Uterus (tissue), 4 donors: ENCODE measurements around the gene PCED1B. TPM values are rescaled to one million over a fixed set of nuclear protein-coding genes. Genes with fewer than 3 reads are reported as not detected.

Experiments used
- DNase-seq, 2 donors: peaks; one replicate each; pipeline ENCODE4 v3.0.0-alpha.2; 2019 to 2020
- H3K27ac ChIP-seq, 2 donors: fragments of 200-600 bp; sonication (generic); 1 replicate in 1 of 2; 2 replicates in 1 of 2; pipeline ENCODE4 v1.5.1; 2016 to 2018
- H3K27me3 ChIP-seq, 2 donors: fragments of 200-600 bp; sonication (generic); one replicate each; pipeline ENCODE4 v1.5.1; 2018 to 2019; ENCODE audit warnings: control low read depth in 1 of 2
- H3K36me3 ChIP-seq, 2 donors: fragments of 200-600 bp; sonication (generic); one replicate each; pipeline ENCODE4 v1.5.1; 2019; ENCODE audit warnings: control low read depth in 1 of 2
- H3K4me1 ChIP-seq, 2 donors: fragments of 200-600 bp; sonication (generic); one replicate each; pipeline ENCODE4 v1.5.1; 2018 to 2019; ENCODE audit warnings: control low read depth in 1 of 2
- H3K4me3 ChIP-seq, 2 donors: fragments of 200-600 bp; sonication (generic); 1 replicate in 1 of 2; 2 replicates in 1 of 2; pipeline ENCODE4 v1.5.1; 2018 to 2019; ENCODE audit warnings: mild to moderate bottlenecking in 1 of 2
- H3K9me3 ChIP-seq, 2 donors: fragments of 200-600 bp; sonication (generic); one replicate each; pipeline ENCODE4 v1.5.1; 2019; ENCODE audit warnings: control low read depth in 1 of 2
- POLR2A ChIP-seq, 2 donors: fragments of 450-650 bp; IDR thresholded peaks; one replicate each; pipeline ENCODE4 v1.6.1; 2016; ENCODE audit warnings: antibody characterized with exemption in 2 of 2, mild to moderate bottlenecking in 1 of 2, moderate library complexity in 1 of 2
- intact Hi-C: fragments of 100-400 bp; cut with DNase I; formaldehyde crosslinking; loops from one replicate; pipeline ENCODE4 v1.15.1; 2023; ENCODE audit warnings: low total_unique reads
- microRNA-seq: library from miRNA; unstranded; fragments of <30 nt; microRNA quantifications from one replicate; pipeline ENCODE4, GENCODE V29; 2016; ENCODE audit warnings: borderline microRNAs expressed, borderline replicate concordance
- small RNA-seq: library from RNA; depleted of rRNA; stranded (forward); fragments of <200 nt; gene quantifications from one replicate; pipeline ENCODE3, GENCODE V24; 2016
- total RNA-seq, 4 donors: library from RNA; depleted of rRNA in 3 of 4; stranded (reverse); fragments of >200 nt in 3 of 4; gene quantifications; one replicate each; pipeline versions ENCODE4 v1.1.0 to v1.2.4, GENCODE V29; 2014 to 2023
- TF ChIP-seq, protein P1 (sequence below), 4 experiments: fragments of 200-600 bp in 2 of 4; fragments of 450-650 bp in 2 of 4; sonication (generic) in 2 of 4; IDR thresholded peaks; one replicate each; pipeline ENCODE4 v1.5.1; 2016 to 2019; ENCODE audit warnings: antibody characterized with exemption in 4 of 4, mild to moderate bottlenecking in 2 of 4, moderate library complexity in 1 of 4
- donor health status: DM: yes; HTN: yes; CAD: no.

The PCED1B gene
- total RNA-seq, 4 donors from 2014 or later = 1.0 to 46.6 (median 13.0) TPM

DNA sequence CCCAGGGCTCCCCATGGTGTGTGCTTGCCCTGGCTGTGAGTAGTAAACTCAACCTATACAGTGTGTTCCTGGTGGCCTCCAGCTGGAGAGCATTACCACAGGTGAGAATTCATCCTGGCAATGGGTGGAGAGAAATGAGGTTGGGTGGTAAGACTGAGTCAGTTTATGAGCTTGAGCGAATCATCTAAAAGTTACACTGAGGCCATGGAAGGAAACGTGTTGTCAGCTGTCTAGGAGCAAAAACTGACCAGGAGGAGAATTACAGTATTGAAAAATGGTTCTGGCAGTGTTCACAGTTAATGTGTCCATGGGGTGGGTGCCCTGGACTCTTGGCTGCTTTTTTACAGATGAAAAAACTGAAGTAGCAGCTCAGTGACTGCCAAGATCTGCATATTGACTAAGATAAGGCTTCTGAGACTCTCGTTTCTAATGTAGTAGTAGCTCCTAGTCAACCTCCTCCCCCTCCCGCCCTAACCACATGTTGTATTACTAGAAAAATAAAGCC, 202.3 kb downstream of the PCED1B start:
- DNase-seq = no peak
- Histone ChIP-seq H3K4me1 (peaks cover 0 to 2% of the 10 kb centered on the region in 2 donors), H3K27me3 (no peaks in the 10 kb centered on the region), H3K36me3 (no peaks in the 10 kb centered on the region), H3K27ac (no peak overlapping the region), H3K4me3 (no peak overlapping the region), H3K9me3 (no peaks in the 10 kb centered on the region)
- intact Hi-C loops = no loop called here
- no peak for TF ChIP-seq POLR2A (IDR thresholded peaks at IDR 0.05)
- TF ChIP-seq, protein P1, sequence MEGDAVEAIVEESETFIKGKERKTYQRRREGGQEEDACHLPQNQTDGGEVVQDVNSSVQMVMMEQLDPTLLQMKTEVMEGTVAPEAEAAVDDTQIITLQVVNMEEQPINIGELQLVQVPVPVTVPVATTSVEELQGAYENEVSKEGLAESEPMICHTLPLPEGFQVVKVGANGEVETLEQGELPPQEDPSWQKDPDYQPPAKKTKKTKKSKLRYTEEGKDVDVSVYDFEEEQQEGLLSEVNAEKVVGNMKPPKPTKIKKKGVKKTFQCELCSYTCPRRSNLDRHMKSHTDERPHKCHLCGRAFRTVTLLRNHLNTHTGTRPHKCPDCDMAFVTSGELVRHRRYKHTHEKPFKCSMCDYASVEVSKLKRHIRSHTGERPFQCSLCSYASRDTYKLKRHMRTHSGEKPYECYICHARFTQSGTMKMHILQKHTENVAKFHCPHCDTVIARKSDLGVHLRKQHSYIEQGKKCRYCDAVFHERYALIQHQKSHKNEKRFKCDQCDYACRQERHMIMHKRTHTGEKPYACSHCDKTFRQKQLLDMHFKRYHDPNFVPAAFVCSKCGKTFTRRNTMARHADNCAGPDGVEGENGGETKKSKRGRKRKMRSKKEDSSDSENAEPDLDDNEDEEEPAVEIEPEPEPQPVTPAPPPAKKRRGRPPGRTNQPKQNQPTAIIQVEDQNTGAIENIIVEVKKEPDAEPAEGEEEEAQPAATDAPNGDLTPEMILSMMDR (IDR thresholded peaks at IDR 0.05) = no peak

DNA sequence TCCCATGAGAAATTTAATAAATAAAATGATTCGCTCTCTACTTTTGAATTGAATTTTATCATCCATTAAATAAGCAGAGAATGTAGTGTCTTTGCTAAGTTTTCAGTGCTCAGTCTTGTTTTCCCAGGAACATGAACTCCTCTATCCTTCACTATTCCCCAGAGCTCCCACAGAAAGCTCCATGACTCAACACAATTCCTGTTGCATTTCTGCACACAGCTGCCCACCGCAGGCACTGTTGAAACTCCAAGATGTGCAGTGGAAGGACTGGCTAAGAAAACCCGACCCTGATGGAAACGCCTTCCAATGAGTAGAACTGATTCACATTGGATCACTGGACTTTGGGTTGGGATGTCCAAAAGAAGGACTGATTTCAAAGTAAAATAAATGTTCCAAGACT, 202.8 kb downstream of the PCED1B start:
- Histone ChIP-seq H3K27ac (no peak overlapping the region), H3K4me1 (no peaks in the 10 kb centered on the region), H3K27me3 (no peaks in the 10 kb centered on the region), H3K9me3 (no peaks in the 10 kb centered on the region), H3K4me3 (no peak overlapping the region), H3K36me3 (no peaks in the 10 kb centered on the region)
- no peak for DNase-seq
- intact Hi-C loops = no loop called here
- TF ChIP-seq, protein P1 (IDR thresholded peaks at IDR 0.05) = no peak
- no peak for TF ChIP-seq POLR2A (IDR thresholded peaks at IDR 0.05)

Small RNA genes lying within 50 kb of the gene (microRNA-seq; reads per million reads assigned to microRNA genes)
- not detected for gene MIR4698

Small RNA genes lying within 50 kb of the gene (small RNA-seq; reads per million reads assigned to genes)
- not detected for gene MIR4698

Other genes starting within 250 kb of the PCED1B start
- 10 to 100 TPM in 3 of 4 donors, 1 to 10 TPM in 1; 4.7 to 34.1 (median 30.1) TPM for gene AMIGO2, start 338 bp downstream of the PCED1B start, total RNA-seq